H1 (cell line): Measurements from ENCODE around the gene SLC9A5. TPM values are rescaled to one million over a fixed set of nuclear protein-coding genes. Genes with fewer than 3 reads are reported as not detected.

Experiments
- CBX8 ChIP-seq: fragments of 300-800, 300-1000 bp; sonication (generic); IDR thresholded peaks from 2 replicates; pipeline ENCODE4 v1.7.1; 2016; ENCODE audit warnings: low read depth, low read length, borderline replicate concordance
- CREB1 ChIP-seq: IDR thresholded peaks from 2 replicates; pipeline ENCODE4 v1.6.1; 2012; ENCODE audit warnings: inconsistent platforms
- EZH2 ChIP-seq: fragments of 200-600 bp; sonication (generic); IDR thresholded peaks from 2 replicates; pipeline ENCODE4 v1.7.1; 2012; ENCODE audit warnings: low read depth, mild to moderate bottlenecking, moderate library complexity, low read length, inconsistent platforms; ENCODE audit not compliant: severe bottlenecking
- KDM5A ChIP-seq: fragments of 200-600 bp; IDR thresholded peaks from 2 replicates; pipeline ENCODE4 v1.7.1; 2012; ENCODE audit warnings: mild to moderate bottlenecking, low read length, inconsistent platforms, mixed read lengths
- POLR2AphosphoS5 ChIP-seq: IDR thresholded peaks from 2 replicates; pipeline ENCODE4 v1.6.1; 2011; ENCODE audit warnings: low read depth, low read length
- RXRA ChIP-seq: IDR thresholded peaks from 2 replicates; pipeline ENCODE4 v1.6.1; 2011; ENCODE audit warnings: low read depth, mild to moderate bottlenecking, low read length, moderate library complexity; ENCODE audit not compliant: insufficient read depth
- SP2 ChIP-seq: IDR thresholded peaks from 2 replicates; pipeline ENCODE4 v1.6.1; 2012; ENCODE audit warnings: mild to moderate bottlenecking, low read length, inconsistent platforms
- SP4 ChIP-seq: IDR thresholded peaks from 2 replicates; pipeline ENCODE4 v1.6.1; 2012; ENCODE audit warnings: low read length, inconsistent platforms
- ZNF274 ChIP-seq: IDR thresholded peaks from 2 replicates; pipeline ENCODE4 v1.7.0; 2012; ENCODE audit warnings: low read length, borderline replicate concordance; ENCODE audit errors: extremely low read depth
- polyA plus RNA-seq, 7 experiments: library from polyadenylated mRNA; depleted of rRNA in 3 of 7; stranded (reverse) in 5 of 7; unstranded in 2 of 7; fragments of >200 nt in 5 of 7; fragments of 200-250 nt in 2 of 7; gene quantifications; 1 replicate in 5 of 7; 2 replicates in 1 of 7; 4 replicates in 1 of 7; pipeline versions ENCODE4 v1.2.1 to v1.2.3, GENCODE V29; 2011 to 2013; ENCODE audit warnings: missing spikeins in 2 of 7, mixed read lengths in 2 of 7
- total RNA-seq: library from RNA; stranded (reverse); fragmentation: NEBNext Ultra II Directional; extraction: Animal tissue kit (Norgen Biotek cat#: 25700); gene quantifications from 2 replicates; pipeline ENCODE4 v1.2.1, GENCODE V29; 2021
- TF ChIP-seq, protein P1 (sequence below): fragments of 300-600 bp; sonication (generic); IDR thresholded peaks from 2 replicates; pipeline ENCODE4 v1.7.1; 2012; ENCODE audit warnings: low read length, moderate library complexity, mild to moderate bottlenecking, inconsistent platforms; ENCODE audit not compliant: insufficient replicate concordance
- TF ChIP-seq, protein P2 (sequence below): IDR thresholded peaks from 2 replicates; pipeline ENCODE4 v1.6.1; 2012; ENCODE audit warnings: inconsistent platforms

The SLC9A5 gene
- total and polyA plus RNA-seq, 2 of the 8 experiments (the other 6 are each of a cell fraction or from before 2014, with no cell fraction given), result 7.9 to 8.6 TPM

- TF ChIP-seq, protein P1, sequence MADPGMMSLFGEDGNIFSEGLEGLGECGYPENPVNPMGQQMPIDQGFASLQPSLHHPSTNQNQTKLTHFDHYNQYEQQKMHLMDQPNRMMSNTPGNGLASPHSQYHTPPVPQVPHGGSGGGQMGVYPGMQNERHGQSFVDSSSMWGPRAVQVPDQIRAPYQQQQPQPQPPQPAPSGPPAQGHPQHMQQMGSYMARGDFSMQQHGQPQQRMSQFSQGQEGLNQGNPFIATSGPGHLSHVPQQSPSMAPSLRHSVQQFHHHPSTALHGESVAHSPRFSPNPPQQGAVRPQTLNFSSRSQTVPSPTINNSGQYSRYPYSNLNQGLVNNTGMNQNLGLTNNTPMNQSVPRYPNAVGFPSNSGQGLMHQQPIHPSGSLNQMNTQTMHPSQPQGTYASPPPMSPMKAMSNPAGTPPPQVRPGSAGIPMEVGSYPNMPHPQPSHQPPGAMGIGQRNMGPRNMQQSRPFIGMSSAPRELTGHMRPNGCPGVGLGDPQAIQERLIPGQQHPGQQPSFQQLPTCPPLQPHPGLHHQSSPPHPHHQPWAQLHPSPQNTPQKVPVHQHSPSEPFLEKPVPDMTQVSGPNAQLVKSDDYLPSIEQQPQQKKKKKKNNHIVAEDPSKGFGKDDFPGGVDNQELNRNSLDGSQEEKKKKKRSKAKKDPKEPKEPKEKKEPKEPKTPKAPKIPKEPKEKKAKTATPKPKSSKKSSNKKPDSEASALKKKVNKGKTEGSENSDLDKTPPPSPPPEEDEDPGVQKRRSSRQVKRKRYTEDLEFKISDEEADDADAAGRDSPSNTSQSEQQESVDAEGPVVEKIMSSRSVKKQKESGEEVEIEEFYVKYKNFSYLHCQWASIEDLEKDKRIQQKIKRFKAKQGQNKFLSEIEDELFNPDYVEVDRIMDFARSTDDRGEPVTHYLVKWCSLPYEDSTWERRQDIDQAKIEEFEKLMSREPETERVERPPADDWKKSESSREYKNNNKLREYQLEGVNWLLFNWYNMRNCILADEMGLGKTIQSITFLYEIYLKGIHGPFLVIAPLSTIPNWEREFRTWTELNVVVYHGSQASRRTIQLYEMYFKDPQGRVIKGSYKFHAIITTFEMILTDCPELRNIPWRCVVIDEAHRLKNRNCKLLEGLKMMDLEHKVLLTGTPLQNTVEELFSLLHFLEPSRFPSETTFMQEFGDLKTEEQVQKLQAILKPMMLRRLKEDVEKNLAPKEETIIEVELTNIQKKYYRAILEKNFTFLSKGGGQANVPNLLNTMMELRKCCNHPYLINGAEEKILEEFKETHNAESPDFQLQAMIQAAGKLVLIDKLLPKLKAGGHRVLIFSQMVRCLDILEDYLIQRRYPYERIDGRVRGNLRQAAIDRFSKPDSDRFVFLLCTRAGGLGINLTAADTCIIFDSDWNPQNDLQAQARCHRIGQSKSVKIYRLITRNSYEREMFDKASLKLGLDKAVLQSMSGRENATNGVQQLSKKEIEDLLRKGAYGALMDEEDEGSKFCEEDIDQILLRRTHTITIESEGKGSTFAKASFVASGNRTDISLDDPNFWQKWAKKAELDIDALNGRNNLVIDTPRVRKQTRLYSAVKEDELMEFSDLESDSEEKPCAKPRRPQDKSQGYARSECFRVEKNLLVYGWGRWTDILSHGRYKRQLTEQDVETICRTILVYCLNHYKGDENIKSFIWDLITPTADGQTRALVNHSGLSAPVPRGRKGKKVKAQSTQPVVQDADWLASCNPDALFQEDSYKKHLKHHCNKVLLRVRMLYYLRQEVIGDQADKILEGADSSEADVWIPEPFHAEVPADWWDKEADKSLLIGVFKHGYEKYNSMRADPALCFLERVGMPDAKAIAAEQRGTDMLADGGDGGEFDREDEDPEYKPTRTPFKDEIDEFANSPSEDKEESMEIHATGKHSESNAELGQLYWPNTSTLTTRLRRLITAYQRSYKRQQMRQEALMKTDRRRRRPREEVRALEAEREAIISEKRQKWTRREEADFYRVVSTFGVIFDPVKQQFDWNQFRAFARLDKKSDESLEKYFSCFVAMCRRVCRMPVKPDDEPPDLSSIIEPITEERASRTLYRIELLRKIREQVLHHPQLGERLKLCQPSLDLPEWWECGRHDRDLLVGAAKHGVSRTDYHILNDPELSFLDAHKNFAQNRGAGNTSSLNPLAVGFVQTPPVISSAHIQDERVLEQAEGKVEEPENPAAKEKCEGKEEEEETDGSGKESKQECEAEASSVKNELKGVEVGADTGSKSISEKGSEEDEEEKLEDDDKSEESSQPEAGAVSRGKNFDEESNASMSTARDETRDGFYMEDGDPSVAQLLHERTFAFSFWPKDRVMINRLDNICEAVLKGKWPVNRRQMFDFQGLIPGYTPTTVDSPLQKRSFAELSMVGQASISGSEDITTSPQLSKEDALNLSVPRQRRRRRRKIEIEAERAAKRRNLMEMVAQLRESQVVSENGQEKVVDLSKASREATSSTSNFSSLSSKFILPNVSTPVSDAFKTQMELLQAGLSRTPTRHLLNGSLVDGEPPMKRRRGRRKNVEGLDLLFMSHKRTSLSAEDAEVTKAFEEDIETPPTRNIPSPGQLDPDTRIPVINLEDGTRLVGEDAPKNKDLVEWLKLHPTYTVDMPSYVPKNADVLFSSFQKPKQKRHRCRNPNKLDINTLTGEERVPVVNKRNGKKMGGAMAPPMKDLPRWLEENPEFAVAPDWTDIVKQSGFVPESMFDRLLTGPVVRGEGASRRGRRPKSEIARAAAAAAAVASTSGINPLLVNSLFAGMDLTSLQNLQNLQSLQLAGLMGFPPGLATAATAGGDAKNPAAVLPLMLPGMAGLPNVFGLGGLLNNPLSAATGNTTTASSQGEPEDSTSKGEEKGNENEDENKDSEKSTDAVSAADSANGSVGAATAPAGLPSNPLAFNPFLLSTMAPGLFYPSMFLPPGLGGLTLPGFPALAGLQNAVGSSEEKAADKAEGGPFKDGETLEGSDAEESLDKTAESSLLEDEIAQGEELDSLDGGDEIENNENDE, result no peak
- TF ChIP-seq KDM5A, result no peak
- TF ChIP-seq CBX8, result no peak
- TF ChIP-seq ZNF274, result no peak
- TF ChIP-seq RXRA, result no peak
- TF ChIP-seq, protein P2, sequence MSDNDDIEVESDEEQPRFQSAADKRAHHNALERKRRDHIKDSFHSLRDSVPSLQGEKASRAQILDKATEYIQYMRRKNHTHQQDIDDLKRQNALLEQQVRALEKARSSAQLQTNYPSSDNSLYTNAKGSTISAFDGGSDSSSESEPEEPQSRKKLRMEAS, result peak; percentile 89
- TF ChIP-seq EZH2, result no peak
- peak; percentile 51; the same call in 1 of the 2 replicates for TF ChIP-seq POLR2AphosphoS5
- 0 out of 2 replicates have a peak, but pooled peaks have one; percentile 13 for TF ChIP-seq CREB1
- no peak for TF ChIP-seq SP4
- no peak for TF ChIP-seq SP2
Measured at GRCh38 chr16:67246081-67246755, 2.6 kb upstream of the SLC9A5 start (continued).
